ENCODE data around the gene PIK3CD. TPM values are rescaled to one million over a fixed set of nuclear protein-coding genes. Genes with fewer than 3 reads are reported as not detected.

Gene PIK3CD
- total and polyA plus RNA-seq, 12 donors, result 1.3 to 16.4 (median 9.1) TPM

GRCh38 chr1:9764550-9764949 lies 113.0 kb downstream of the PIK3CD start:
- no peaks in the 10 kb centered on the region for H3K9me3 ChIP-seq (replicated peaks in 1 of 3)
- TF ChIP-seq CTCF (IDR thresholded peaks at IDR 0.05) (no peak), POLR2A (IDR thresholded peaks at IDR 0.05) (no peak)
- no peak overlapping the region for H3K27ac ChIP-seq
- no peaks in the 10 kb centered on the region for H3K27me3 ChIP-seq
- H3K36me3 ChIP-seq (replicated peaks in 1 of 2), result no peaks in the 10 kb centered on the region
- no peak for DNase-seq
- H3K4me3 ChIP-seq, result no peak overlapping the region
- H3K4me1 ChIP-seq (replicated peaks in 1 of 2), result peaks cover 0 to 5% of the 10 kb centered on the region in 2 donors
- 81 to 89% (median 84%) methylated on average over 3 of the region's 3 CpGs for WGBS, 4 donors
- intact Hi-C loops (cut with DNase I), result no loop called here

GRCh38 chr1:9766759-9767442 lies 115.4 kb downstream of the PIK3CD start:
- peak in 1 of 7 donors; percentile 13 for DNase-seq
- intact Hi-C loops (cut with DNase I), result no loop called here
- H3K9me3 ChIP-seq (replicated peaks in 1 of 3), result no peaks in the 10 kb centered on the region
- WGBS, 4 donors, result 91 to 94% (median 94%) methylated on average over 13 to 15 of the region's 15 CpGs
- H3K4me3 ChIP-seq, result no peak overlapping the region
- H3K36me3 ChIP-seq (replicated peaks in 1 of 2), result no peaks in the 10 kb centered on the region
- peak overlapping the region in 1 of 5 donors; percentile 12 for H3K27ac ChIP-seq
- TF ChIP-seq CTCF (IDR thresholded peaks at IDR 0.05), result no peak
- TF ChIP-seq POLR2A (IDR thresholded peaks at IDR 0.05), result no peak
- H3K4me1 ChIP-seq (replicated peaks in 1 of 2), result peaks cover 0 to 5% of the 10 kb centered on the region in 2 donors
- no peaks in the 10 kb centered on the region for H3K27me3 ChIP-seq

- peaks cover 0 to 11% of the 10 kb centered on the region in 2 donors for H3K36me3 ChIP-seq (replicated peaks in 1 of 2)
- peaks cover 0 to 5% of the 10 kb centered on the region in 2 donors for H3K4me1 ChIP-seq (replicated peaks in 1 of 2)
- 91 to 100% (median 93%) methylated on average over 2 to 24 of the region's 24 CpGs for whole genome bisulfite sequencing, 4 donors
- intact Hi-C loops (cut with DNase I), result no loop called here
- H3K9me3 ChIP-seq (replicated peaks in 1 of 3), result no peaks in the 10 kb centered on the region
- no peaks in the 10 kb centered on the region for H3K27me3 ChIP-seq
- no peak overlapping the region for H3K27ac ChIP-seq
- H3K4me3 ChIP-seq, result no peak overlapping the region
- TF ChIP-seq POLR2A (IDR thresholded peaks at IDR 0.05) (no peak), CTCF (IDR thresholded peaks at IDR 0.05) (no peak)
- no peak for DNase-seq
Observed at GRCh38 chr1:9767964-9768668, 116.6 kb downstream of the PIK3CD start.

GRCh38 chr1:9768983-9769382 lies 117.5 kb downstream of the PIK3CD start:
- H3K9me3 ChIP-seq (replicated peaks in 1 of 3), result no peaks in the 10 kb centered on the region
- DNase-seq, result no peak

More at GRCh38 chr1:9768983-9769382, 117.5 kb downstream of the PIK3CD start:
- H3K27me3 ChIP-seq, result no peaks in the 10 kb centered on the region
- no peak for TF ChIP-seq CTCF (IDR thresholded peaks at IDR 0.05)
- TF ChIP-seq POLR2A (IDR thresholded peaks at IDR 0.05), result no peak
- no peak overlapping the region for H3K4me3 ChIP-seq
- no peak overlapping the region for H3K27ac ChIP-seq
- intact Hi-C loops (cut with DNase I), result no loop called here
- WGBS, 4 donors, result 77 to 91% (median 80%) methylated on average over 3 of the region's 3 CpGs
- H3K36me3 ChIP-seq (replicated peaks in 1 of 2), result peaks cover 0 to 12% of the 10 kb centered on the region in 2 donors
- H3K4me1 ChIP-seq (replicated peaks in 1 of 2), result peaks cover 0 to 5% of the 10 kb centered on the region in 2 donors
